Sciatic nerve (tissue), 2 donors: Measurements from ENCODE around the gene ZNF462. TPM values are rescaled to one million over a fixed set of nuclear protein-coding genes. Genes with fewer than 3 reads are reported as not detected.

Experiments used
- ATAC-seq: fragments of 200-7000 bp; cut with Tn5 transposase; one replicate; pipeline ENCODE4 v1.9.1; 2020; ENCODE audit warnings: mild to moderate bottlenecking, moderate library complexity
- DNase-seq: peaks from one replicate; pipeline ENCODE4 v3.0.0-alpha.2; 2020; ENCODE audit warnings: low spot score
- intact Hi-C: fragments of 100-400 bp; cut with DNase I; formaldehyde crosslinking; loops from one replicate; pipeline ENCODE4 v1.14.2; 2022
- total RNA-seq: library from RNA; stranded (reverse); fragmentation: NEBNext Ultra II Directional; extraction: Animal tissue kit (Norgen Biotek cat#: 25700); gene quantifications from one replicate; pipeline ENCODE4 v1.2.1, GENCODE V29; 2021
- donor health status: DM: no; HTN: no; CAD: no.
- donor health status: DM: no; HTN: no; CAD: no.

Gene ZNF462
- total RNA-seq, 1 donor from 2014 or later, result 51.1 TPM

GRCh38 chr9:106916466-106917235 lies 53.7 kb downstream of the ZNF462 start:
- ATAC-seq (no peak), DNase-seq (no peak)
- intact Hi-C loops, result no loop called here

GRCh38 chr9:106918825-106919509 lies 56.0 kb downstream of the ZNF462 start:
- ATAC-seq (no peak), DNase-seq (no peak)
- intact Hi-C loops, result no loop called here

DNA sequence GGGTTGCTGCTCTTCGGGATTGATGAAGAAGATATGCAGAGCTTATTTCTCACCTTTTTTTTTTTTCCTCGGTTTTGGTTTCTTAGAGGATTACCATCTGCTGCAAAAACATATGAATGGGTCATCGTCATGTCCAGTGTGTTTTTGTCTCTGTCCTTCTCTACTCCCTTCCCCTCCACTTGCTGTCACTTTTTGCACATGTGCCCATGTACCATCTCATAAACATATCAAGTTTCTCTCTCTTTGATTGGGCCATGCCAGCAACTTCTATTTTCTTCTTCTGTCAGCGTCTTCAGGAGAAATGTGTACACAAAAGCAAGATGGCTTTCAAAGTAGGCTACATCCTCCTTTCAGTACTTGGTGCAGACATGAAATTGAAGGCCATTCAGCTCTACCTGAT lies 57.1 kb downstream of the ZNF462 start:
- intact Hi-C loops, result loop anchor here (10.0 kb wide), 1 partner anchor 55 kb away; the partner anchor contains the start of gene ZNF462
- ATAC-seq, result no peak
- no peak for DNase-seq

GRCh38 chr9:106920701-106921283 lies 57.8 kb downstream of the ZNF462 start:
- peak; percentile 71 for ATAC-seq
- intact Hi-C loops, result loop anchor here (10.0 kb wide), 1 partner anchor 56 kb away; the partner anchor contains the start of gene ZNF462
- DNase-seq, result no peak

DNA sequence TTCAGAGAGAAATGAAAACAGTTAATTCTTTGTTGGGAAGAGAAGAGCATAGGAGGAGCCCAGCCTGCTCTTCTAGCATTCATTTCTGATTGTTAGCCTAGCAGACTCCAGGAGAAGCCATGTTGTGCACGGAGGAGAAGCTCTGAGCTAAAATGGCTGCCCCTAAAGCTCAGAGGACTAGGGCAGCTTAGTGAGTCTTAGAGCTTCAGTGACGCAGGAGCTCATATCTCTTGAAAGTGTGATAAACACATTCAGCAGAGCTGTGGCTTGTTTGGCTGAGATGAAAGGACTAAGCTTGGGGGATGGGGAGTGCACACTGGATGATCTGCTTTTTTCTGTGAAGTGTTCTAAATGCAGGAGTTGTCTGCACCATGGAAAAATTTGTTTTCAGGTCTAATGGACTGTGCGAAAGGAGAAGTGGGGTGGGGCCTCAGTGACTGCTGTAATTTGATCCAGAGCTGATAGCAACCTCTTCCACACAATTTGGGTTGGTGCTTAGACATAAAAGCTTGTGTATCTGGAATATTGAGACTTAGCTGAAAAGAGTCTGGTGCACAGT lies 58.5 kb downstream of the ZNF462 start:
- intact Hi-C loops, result loop anchor here (10.0 kb wide), 1 partner anchor 57 kb away; the partner anchor contains the start of gene ZNF462
- DNase-seq, result no peak
- peak; percentile 91 for ATAC-seq

DNA sequence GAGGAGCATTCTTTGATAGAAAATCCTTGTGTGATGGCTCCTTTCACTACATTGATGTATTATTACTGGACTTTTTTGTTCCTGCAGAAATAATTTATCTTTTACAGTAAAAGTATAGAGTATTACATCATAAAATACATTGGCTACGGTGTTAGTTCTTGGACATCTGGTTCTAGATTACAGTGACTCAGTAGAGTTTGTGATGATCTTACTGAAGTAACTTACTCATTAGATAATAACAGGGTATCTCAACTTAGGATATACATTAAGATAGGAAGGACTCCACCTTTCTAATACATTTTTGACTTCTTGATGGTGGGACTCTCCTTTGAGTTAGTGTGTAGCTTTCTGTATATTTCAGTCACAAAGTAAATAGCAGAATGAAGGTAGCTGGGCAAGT lies 59.1 kb downstream of the ZNF462 start:
- ATAC-seq, result no peak
- DNase-seq, result no peak
- intact Hi-C loops, result loop anchor here (10.0 kb wide), 1 partner anchor 57 kb away; the partner anchor contains the start of gene ZNF462

DNA sequence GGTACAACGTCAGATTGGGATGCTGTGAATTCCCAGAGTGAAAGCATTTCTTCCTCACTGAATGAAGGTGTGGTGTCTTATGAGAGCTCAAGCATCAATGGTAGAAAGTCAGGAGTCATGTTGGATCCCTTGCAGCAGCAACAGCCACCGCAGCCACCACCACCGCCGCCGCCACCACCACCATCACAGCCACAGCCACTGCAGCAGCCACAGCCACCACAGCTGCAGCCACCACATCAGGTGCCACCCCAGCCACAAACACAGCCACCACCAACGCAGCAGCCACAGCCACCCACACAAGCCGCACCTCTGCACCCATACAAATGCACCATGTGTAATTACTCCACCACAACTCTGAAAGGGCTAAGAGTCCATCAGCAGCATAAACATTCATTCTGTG lies 62.4 kb downstream of the ZNF462 start:
- ATAC-seq (no peak), DNase-seq (no peak)
- intact Hi-C loops, result loop anchor here (10.0 kb wide), 1 partner anchor 61 kb away; the partner anchor contains the start of gene ZNF462

- no peak for DNase-seq
- no peak for ATAC-seq
- intact Hi-C loops, result loop anchor here (10.0 kb wide), 1 partner anchor 63 kb away; the partner anchor contains the start of gene ZNF462
Observed at GRCh38 chr9:106927916-106928315, 65.0 kb downstream of the ZNF462 start.

DNA sequence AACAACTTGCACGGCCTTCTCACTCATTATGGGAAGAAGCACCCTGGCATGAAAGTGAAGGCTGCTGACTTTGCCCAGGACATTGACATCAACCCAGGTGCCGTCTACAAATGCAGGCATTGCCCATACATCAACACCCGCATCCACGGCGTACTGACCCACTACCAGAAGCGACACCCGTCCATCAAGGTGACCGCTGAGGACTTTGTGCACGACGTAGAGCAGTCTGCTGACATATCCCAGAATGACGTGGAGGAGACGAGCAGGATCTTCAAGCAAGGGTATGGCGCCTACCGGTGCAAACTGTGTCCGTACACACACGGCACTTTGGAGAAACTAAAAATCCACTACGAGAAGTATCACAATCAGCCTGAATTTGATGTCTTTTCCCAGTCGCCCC lies 65.4 kb downstream of the ZNF462 start:
- no peak for ATAC-seq
- intact Hi-C loops, result loop anchor here (10.0 kb wide), 1 partner anchor 64 kb away; the partner anchor contains the start of gene ZNF462
- DNase-seq, result no peak

DNA sequence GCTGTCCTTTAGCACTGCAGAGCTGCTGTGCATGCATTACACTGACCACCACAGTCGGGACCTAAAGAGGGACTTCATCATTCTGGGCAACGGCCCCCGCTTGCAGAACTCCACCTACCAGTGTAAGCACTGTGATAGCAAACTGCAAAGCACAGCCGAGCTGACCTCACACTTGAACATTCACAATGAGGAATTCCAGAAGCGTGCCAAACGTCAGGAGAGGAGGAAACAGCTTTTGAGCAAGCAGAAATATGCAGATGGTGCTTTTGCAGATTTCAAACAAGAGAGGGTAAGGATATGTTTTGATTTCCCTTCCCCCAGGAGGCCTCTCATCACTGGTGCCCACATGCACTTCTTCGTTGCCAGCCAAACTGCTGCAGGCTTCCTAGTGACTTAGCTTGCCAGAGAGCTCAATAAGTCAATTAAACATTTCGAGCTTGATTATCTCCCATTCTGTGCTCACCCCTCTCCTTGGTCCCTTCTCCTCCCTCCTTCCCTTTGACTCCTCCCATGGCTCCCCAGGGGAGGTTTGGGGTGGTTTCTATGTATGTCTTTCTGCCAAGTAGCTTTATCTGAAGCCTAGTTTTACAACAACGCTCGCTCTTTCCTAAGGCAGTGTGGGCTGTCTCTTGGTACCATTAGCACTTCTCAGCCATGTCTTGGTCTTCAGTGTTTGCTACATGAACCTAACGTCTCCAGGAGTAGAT lies 66.7 kb downstream of the ZNF462 start:
- peak; percentile 57 for ATAC-seq
- intact Hi-C loops, result loop anchor here (10.0 kb wide), 2 partner anchors 65 to 1505 kb away; partner anchors contain the start of gene ZNF462
- DNase-seq, result no peak

- ATAC-seq, result no peak
Observed at GRCh38 chr9:106930477-106930876, 67.5 kb downstream of the ZNF462 start.

GRCh38 chr9:106931466-106931865 lies 68.5 kb downstream of the ZNF462 start:
- DNase-seq (no peak), ATAC-seq (no peak)
- intact Hi-C loops, result loop anchor here (10.0 kb wide), 1 partner anchor 1507 kb away; no protein-coding TSS in a partner anchor

More at GRCh38 chr9:106930477-106930876, 67.5 kb downstream of the ZNF462 start:
- DNase-seq, result no peak
- intact Hi-C loops, result loop anchor here (10.0 kb wide), 1 partner anchor 1506 kb away; no protein-coding TSS in a partner anchor

DNA sequence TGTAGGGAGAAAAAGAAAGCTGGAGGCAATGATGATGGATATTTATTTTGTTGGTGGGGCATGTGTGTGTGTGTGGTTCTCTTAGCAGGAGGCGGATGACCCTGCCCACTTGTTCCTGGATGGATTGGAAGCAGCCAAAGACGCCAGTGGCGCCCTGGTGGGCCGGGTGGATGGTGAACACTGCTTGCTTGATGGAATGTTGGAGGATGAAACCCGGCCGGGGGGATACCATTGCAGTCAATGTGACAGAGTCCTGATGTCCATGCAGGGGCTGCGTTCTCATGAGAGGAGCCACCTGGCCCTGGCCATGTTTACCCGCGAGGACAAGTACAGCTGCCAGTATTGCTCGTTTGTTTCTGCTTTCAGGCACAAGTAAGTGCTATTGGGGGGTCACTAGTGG lies 69.2 kb downstream of the ZNF462 start:
- no peak for ATAC-seq
- intact Hi-C loops, result loop anchor here (10.0 kb wide), 1 partner anchor 1507 kb away; no protein-coding TSS in a partner anchor
- DNase-seq, result no peak

GRCh38 chr9:106932675-106933074 lies 69.7 kb downstream of the ZNF462 start:
- intact Hi-C loops, result loop anchor here (10.0 kb wide), 1 partner anchor 1508 kb away; no protein-coding TSS in a partner anchor
- no peak for DNase-seq
- no peak for ATAC-seq

- DNase-seq (no peak), ATAC-seq (no peak)
- intact Hi-C loops, result loop anchor here (10.0 kb wide), 1 partner anchor 1509 kb away; no protein-coding TSS in a partner anchor
Observed at GRCh38 chr9:106933470-106933869, 70.5 kb downstream of the ZNF462 start.

DNA sequence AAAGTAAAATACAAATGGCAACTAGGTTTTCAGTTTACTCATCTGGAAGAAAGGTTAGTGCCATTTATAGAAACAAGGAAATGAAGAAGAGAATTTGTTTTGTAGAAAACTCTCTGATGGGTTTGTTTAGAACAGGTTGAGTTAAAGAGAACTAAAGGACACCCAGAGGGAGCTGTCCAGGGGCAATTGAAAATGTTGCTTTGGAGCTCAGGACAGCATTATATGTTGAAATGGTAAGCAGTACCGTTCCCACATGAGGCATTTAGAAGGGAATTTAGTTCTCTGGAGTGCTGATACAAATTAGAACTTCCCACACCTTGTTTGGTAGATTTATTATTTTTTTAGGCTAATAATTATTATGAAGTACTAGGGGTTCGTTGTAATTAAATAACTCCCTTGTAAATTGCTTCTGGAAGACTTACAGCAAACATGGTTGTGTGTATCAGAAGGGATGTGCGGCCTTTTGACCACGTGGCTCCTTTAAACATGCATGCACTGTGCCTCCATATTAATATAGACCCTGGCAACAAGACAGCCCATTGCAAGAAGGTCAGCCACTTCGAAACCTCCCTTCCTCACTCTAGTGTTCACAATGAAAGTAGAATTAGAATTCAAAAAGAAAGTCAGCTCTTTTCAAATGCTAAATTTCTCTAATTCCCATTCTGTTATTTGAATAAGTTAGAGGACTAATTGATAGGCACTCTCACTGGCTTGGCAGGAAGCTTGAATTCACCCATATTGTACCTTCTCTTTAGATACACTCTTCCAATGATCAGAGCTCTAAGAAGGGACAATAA lies 71.7 kb downstream of the ZNF462 start:
- ATAC-seq, result no peak
- intact Hi-C loops, result loop anchor here (10.0 kb wide), 1 partner anchor 1510 kb away; no protein-coding TSS in a partner anchor
- DNase-seq, result no peak

GRCh38 chr9:106936680-106937079 lies 73.7 kb downstream of the ZNF462 start:
- intact Hi-C loops, result loop anchor here (10.0 kb wide), 1 partner anchor 1512 kb away; no protein-coding TSS in a partner anchor
- DNase-seq, result no peak
- no peak for ATAC-seq
